AG08395 (cell line): ENCODE measurements around the gene STIM1.

Experiments
- DNase-seq: peaks from one replicate; pipeline ENCODE4 v3.0.0; 2012; ENCODE audit warnings: mixed read lengths, low spot score

Gene STIM1

GRCh38 chr11:3952715-3953114 lies 97.3 kb downstream of the STIM1 start:
- no peak for DNase-seq

GRCh38 chr11:3953327-3953726 lies 97.9 kb downstream of the STIM1 start:
- no peak for DNase-seq

- no peak for DNase-seq
Measured at GRCh38 chr11:3954448-3955298, 99.2 kb downstream of the STIM1 start.

GRCh38 chr11:3955299-3955665 lies 99.8 kb downstream of the STIM1 start:
- no peak for DNase-seq

DNA sequence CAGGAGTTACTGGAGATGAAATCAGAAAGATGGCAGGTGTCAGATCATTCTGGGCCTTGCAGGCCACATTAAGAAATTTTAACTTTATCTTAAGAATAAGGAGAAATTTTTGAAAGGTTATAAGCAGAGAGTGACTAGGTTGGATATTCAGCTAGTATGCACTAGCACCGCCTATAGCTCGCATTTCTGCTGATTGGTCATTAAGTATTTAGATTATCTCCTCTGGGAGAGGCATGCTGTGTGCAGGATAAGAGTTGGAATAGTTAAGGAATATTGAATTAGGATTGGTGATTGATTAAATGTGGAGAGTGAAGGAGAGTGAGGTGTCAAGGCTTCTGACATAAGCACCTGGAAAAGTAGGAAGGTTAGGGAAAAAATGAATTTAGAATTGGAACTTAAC lies 100.6 kb downstream of the STIM1 start:
- DNase-seq: no peak

DNA sequence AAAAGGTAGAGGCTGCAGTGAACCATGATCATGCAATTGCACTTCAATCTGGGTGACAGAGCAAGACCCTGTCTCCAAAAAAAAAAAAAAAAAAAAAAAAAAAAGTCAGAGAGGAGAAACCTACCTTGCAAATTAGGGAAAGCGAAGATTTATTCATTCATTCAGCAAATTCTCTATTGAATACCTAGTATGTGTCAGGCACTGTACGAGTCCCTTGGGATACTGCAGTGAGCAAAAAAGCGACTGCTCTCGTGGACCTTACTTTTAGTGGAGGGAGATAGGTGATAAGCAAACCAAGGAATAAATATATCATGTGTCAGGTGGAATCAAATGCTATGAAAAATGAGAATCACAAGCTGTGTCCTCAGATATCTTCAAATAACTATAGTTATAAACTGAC lies 101.3 kb downstream of the STIM1 start:
- no peak for DNase-seq

DNA sequence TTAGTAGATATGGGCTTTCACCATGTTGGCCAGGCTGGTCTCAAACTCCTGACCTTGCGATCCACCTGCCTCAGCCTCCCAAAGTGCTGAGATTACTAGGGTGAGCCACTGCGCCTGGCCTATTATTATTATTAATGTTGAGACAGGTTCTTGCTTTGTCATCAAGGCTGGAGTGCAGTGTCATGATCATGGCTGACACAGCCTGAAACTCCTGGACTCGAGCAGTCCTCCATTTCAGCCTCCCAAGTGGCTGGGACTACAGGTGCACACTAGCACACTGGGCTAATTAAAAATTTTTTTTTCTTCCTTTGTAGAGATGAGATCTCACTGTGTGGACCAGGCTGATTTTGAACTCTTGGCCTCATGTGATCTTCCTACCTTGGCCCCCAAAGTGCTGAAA lies 102.0 kb downstream of the STIM1 start:
- no peak for DNase-seq

GRCh38 chr11:3958281-3958680 lies 102.8 kb downstream of the STIM1 start:
- DNase-seq: no peak

- peak; percentile 90 for DNase-seq
Measured at GRCh38 chr11:3959015-3959902, 103.8 kb downstream of the STIM1 start.

- no peak for DNase-seq
Measured at GRCh38 chr11:3959903-3960265, 104.4 kb downstream of the STIM1 start.

DNA sequence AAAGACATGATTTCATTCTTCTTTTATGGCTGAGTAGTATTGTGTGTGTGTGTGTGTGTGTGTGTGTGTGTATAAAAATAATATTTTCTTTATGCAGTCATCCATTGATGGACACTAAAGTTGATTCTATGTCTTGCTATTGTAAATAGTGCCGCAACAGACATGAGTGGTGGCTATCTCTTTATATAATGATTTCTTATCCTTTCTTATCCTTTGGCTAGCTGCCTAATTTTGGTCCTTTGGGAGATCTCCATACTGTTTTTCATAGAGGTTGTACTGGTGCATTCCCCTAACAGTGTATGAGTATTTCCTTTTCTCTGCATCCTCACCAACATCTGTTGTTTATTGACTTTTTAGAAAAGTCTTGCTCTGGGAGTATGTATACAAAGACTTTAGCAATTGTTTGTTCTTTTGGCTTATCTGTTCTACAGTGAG lies 107.0 kb downstream of the STIM1 start:
- DNase-seq: no peak

DNA sequence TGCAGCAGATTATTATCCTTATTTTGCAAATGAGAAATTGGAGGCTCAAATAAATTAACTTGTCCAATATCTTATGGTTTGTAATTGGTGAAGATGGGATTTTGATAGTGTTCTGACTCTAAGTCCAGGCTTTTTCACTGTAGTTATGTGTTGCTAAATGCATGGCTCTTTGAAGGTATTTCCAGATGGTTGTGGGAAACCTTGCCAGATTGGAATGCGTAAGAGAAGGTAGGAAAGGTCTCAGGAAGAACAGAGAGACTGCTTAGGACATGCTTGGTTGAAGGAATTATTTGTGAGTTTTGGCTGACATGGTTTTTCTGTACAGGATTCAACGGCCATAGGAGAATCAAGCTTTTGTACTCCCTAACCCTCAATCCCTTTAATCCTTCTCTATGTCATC lies 108.6 kb downstream of the STIM1 start:
- no peak for DNase-seq

- DNase-seq: no peak
Measured at GRCh38 chr11:3964935-3965604, 109.6 kb downstream of the STIM1 start.

DNA sequence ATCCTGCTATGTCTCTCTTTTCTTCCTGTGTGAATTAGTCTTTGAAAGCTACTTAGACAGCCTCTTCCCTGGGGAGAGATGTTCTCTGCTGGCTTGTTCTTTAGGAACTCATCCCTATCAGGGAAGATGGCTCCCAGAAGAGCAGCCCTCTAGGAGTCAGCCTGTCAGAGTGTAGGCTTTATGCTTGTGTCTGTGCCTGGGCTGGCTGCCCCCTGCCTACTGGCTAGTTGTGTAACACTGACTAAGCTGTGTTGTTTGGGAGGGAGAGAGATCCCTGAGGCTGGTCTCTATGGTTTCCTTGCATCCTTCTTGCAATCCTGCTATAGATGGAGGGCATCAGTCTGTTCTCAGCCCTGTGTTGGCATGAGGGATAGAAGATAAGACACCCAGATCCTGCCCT lies 112.2 kb downstream of the STIM1 start:
- DNase-seq: no peak

- no peak for DNase-seq
Measured at GRCh38 chr11:3969200-3969599, 113.7 kb downstream of the STIM1 start.

GRCh38 chr11:3969613-3970012 lies 114.1 kb downstream of the STIM1 start:
- DNase-seq: no peak

DNA sequence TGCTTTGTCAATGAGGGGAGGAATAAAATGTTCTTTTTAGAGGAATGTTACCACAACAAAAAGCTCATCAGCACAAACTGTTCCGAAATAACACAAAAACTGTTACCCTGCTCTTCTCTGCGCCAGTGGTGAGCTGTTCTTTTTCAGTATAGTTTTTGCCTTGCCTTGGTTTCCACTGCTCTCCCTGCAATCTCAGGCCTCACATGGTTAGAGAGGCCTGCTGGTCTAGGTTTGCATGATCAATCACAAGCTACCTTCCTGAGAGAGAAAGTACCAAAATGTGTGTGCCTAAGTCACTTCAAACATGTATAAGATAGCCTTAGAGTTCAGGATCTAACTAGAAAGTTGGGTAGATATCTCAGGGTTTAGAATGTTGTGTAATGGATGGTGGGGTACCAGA lies 114.6 kb downstream of the STIM1 start:
- no peak for DNase-seq

DNA sequence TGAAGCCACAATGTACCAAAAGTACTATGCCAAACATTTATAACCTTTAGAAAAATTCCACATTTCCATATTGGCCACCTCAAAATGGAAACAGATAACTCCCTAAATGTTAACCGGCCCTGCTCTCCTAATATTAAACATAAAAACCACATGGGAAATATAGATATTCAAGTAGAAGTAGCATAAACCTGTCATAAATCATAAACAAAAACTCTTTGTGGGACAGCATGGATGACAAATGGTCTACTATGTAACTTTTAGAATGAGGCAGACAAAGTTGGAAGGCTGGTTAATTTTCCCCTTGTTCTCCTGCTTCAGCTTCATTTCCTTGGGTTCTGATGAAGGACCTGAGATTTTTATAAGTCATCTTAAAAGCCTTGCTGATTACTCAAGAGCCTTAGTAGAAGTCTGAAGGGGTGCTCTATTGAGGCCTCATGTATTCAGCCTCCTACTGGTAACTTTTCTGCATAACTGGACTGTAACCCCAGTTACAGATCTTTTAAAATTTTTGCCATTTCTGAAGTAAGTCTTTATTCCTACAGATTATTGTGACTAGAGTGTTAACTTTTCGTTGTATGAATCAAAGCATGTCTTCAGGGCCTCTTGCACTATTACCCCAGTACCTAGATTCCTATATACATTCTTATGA lies 116.4 kb downstream of the STIM1 start:
- DNase-seq: no peak

- DNase-seq: no peak
Measured at GRCh38 chr11:3972431-3972830, 117.0 kb downstream of the STIM1 start.

- DNase-seq: no peak
Measured at GRCh38 chr11:3977078-3977477, 121.6 kb downstream of the STIM1 start.

DNA sequence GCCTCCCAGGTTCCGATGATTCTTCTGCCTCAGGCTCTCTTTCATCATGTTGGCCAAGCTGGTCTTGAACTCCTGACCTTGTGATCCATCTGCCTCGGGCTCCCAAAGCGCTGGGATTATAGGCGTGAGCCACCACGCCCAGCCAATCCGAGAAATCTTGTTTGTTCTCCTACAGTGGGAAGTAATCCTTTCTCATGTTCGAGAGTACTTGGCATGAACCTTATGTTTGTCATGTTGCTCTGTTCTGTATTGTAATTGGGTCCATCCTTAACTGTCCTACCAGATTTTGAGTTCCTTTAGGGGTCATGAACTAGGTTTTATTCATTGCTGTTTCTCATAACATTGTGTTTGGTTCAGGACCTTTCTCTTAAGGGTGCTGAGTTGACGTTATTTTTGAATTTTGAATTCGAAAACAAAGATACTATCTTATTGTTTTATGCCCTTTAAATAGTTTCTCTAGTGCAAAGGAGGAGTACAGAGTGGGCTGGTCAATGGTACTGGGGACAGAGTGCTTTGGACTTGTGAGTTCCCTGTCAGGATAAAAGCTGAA lies 125.7 kb downstream of the STIM1 start:
- no peak for DNase-seq

DNA sequence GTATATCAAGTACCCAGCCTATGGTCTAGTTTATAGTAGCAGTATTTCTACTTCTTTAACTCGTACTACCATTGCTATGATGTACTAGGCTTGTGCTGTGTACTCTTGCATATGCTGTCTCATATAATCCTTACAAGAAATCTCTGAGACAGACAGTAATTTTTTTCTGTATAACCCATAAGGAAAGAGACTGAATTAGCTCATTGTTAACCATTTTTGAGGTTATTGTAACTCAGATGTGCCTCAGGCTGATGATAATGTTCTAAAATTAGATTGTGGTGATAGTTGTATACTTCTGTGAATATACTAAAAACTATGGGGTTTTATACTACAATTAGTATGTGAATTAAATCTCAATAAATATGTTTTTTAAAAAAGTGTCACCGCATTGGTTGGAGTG lies 127.0 kb downstream of the STIM1 start:
- DNase-seq: no peak
